ENCODE results near the gene CCDC102A. TPM values are rescaled to one million over a fixed set of nuclear protein-coding genes. Genes with fewer than 3 reads are reported as not detected.

CCDC102A gene
- 0.46 TPM in 1 of 2 replicates, not detected in the other for polyA plus RNA-seq

DNA sequence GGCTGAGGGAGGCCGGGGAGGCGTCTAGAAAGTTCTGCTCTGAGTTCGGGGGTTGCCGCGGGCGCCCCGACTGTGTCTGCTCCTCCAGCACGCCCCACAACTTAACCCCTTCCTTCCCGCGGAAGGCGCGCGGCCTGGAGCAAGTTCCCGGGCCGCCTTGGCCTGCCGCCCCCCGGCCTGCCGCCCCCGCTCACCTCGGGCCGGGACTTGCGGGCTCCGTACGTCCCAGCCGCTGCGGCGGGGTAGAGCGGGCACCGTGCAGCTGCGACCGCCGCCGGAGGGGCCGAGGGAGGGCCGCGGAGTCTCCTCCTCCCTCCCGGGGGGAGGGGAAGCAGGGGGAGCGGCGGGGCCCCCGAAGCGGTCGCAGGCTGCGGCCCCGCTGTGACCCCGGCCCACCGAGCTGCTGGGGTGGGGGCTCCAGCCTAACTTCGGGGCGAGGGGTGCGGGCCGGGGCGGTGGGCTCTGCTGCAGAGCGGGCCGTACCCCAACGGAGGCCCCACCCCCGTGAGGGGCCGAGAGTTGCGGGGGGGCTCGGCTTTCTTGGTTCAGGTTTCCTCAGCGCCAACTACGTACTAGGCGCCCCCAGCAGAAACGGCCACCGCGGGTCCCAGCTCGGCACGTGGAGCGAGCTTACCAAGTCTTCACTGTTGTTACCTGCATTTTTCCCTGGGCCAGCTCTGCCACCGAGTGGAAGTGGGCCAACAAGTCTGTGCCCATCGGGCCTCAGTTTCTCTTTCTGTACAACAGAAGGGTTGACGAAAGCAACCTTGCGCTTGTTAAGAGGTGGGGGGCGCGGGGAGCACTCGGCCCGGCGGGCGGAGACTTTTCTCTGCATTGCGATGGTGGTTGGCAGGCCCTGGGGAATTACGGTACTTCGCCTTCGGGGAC is at the start of gene CCDC102A:
Gene CCDC102A (minus strand): TSS at position 266 of the 888 bp plus-strand sequence. CDS start 7,394 bp downstream, outside the sequence.

GRCh38 chr16:57485916-57486857 is 50.2 kb downstream of the CCDC102A start, which contains the start of gene DOK4:
TSS of gene DOK4 (minus strand) at chr16:57486493. CDS start at chr16:57479507, 6,986 bp downstream.

DNA sequence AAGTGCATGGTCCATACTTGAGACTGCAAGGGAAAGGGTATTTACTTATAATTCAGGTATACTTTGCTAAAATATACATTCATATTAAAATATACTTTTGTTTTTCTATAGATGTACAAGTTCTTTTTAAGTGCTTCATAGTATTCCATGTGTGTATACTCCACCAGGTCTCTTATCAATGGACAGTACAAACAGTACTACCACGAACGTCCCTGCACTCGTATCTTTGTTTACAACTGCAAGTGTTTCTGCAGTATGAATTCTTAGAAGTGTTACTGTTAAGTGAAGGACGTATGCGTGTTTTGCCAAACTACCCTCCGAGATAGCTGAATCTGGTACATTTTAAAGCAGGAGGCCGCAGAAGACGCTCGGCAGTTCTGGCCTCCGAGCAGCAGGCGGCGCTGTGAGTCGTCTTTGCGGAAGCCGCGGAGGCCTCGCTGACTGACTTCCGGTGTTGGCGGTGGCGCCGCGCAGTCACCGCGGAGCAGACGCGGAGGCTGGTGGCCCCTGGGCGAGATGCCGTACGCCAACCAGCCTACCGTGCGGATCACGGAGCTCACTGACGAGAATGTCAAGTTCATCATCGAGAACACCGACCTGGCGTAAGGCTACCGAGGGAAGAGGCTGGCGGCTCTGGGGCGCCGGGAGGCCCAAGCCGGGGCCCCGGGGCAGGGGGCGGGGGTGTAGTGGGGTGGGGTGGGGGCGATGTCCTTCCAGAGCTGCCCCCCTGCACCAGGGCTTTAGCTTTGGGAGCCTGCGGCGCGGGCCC is 74.0 kb downstream of the CCDC102A start, which contains the start of gene POLR2C:
Gene POLR2C (plus strand): TSS at position 471 of the 769 bp plus-strand sequence. CDS start 46 bp downstream, at position 517.

Other genes starting within 250 kb of the CCDC102A start
- not detected in 2 replicates for gene CCL22, start 177.8 kb downstream of the CCDC102A start, polyA plus RNA-seq
- 15.3 and 16.5 TPM in 2 replicates for gene CX3CL1, start 164.1 kb downstream of the CCDC102A start, polyA plus RNA-seq
- gene CCL17, start 131.8 kb downstream of the CCDC102A start, polyA plus RNA-seq, result not detected in 2 replicates
- gene CIAPIN1, start 89.2 kb downstream of the CCDC102A start, polyA plus RNA-seq, result 77.0 and 80.1 TPM in 2 replicates
- 31.4 and 34.8 TPM in 2 replicates for gene COQ9, start 89.1 kb downstream of the CCDC102A start, polyA plus RNA-seq
- gene POLR2C, start 73.9 kb downstream of the CCDC102A start, polyA plus RNA-seq, result 15.9 and 29.5 TPM in 2 replicates
- 0.77 and 1.6 TPM in 2 replicates for gene DOK4, start 50.1 kb downstream of the CCDC102A start, polyA plus RNA-seq
- gene ADGRG5, start 6.1 kb upstream of the CCDC102A start, polyA plus RNA-seq, result not detected in 2 replicates
- gene ADGRG1, start 92.1 kb upstream of the CCDC102A start, polyA plus RNA-seq, result 2.3 and 3.7 TPM in 2 replicates
- gene ADGRG3, start 131.7 kb upstream of the CCDC102A start, polyA plus RNA-seq, result not detected in 2 replicates
- gene DRC7, start 158.2 kb upstream of the CCDC102A start, polyA plus RNA-seq, result not detected in 2 replicates
- gene KATNB1, start 199.2 kb upstream of the CCDC102A start, polyA plus RNA-seq, result 2.0 and 2.1 TPM in 2 replicates

Measured in Purkinje cell (primary cell).